ENCODE data around the gene NT5C3A. TPM values are rescaled to one million over a fixed set of nuclear protein-coding genes. Genes with fewer than 3 reads are reported as not detected.

NT5C3A gene
- total RNA-seq, 4 donors from 2014 or later, result 30.6 to 44.6 (median 38.9) TPM

DNA sequence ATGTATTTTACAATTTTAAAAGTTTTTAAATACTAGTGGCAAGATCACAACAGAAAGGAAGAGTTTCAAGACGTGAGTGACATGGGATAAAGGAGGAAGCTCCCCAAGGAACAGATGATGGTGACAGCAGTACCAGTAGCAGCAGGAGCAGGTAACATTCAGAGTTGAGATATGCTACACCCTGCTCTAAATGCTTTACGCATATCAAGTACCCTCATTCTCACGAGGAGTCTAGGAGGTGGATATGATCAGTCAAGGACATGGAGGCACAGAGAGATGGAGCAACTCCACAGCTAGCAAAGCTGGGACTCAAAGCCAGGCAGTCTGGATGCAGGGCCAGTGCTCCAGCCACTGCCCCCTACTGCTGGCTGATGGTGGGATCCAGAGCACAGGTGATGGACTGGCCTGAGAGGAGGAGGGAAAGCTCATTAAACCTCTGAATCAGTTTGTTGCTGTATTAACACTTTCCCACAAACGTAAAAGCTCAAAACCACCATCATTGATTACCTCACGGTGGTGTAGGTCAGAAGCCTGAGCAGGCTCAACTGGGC is 29.1 kb upstream of the NT5C3A start:
- DNase-seq (ENCODE audit: low spot score in 2 of 2), result no peak
- TF ChIP-seq CTCF (IDR thresholded peaks at IDR 0.05) (no peak), POLR2A (IDR thresholded peaks at IDR 0.05) (no peak)
- no peak overlapping the region for H3K4me3 ChIP-seq (ENCODE audit: low read depth, poor library complexity, severe bottlenecking)
- 78 to 85% methylated on average over 5 of the region's 5 CpGs for WGBS, 2 donors
- intact Hi-C loops (cut with DNase I; ENCODE audit: low total_unique reads), result loop anchor here (1.0 kb wide), 1 partner anchor 10 kb away; no protein-coding TSS in a partner anchor

- H3K4me3 ChIP-seq (ENCODE audit: low read depth, poor library complexity, severe bottlenecking), result no peak overlapping the region
- TF ChIP-seq POLR2A (IDR thresholded peaks at IDR 0.05), result no peak
- TF ChIP-seq CTCF (IDR thresholded peaks at IDR 0.05), result no peak
- WGBS, 2 donors, result 87 to 88% methylated on average over 4 of the region's 4 CpGs
- intact Hi-C loops (cut with DNase I; ENCODE audit: low total_unique reads), result no loop called here
- DNase-seq (ENCODE audit: low spot score in 2 of 2), result no peak
These were observed 28.5 kb upstream of the NT5C3A start for GRCh38 chr7:33091111-33091531.

DNA sequence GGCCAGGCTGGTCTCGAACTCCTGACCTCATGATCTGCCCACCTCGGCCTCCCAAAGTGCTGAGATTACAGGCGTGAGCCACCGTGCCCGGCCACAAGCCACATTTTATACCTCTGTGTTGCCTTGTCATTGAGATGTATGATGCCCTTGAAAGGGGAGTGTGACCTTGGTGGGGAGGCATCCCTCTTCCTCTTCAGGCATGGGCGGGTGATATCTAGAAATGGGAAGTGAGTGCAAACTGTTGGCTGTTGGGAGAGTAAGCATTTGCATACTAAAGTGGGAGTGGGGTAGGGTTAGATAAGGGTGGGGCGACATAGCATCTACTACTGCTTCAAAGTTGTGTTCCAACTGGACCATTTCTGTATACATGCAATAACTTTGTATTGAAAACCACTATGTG is 26.6 kb upstream of the NT5C3A start:
- no peak for TF ChIP-seq CTCF (IDR thresholded peaks at IDR 0.05)
- no peak for TF ChIP-seq POLR2A (IDR thresholded peaks at IDR 0.05)
- no peak overlapping the region for H3K4me3 ChIP-seq (ENCODE audit: low read depth, poor library complexity, severe bottlenecking)
- 95% methylated on average over 7 of the region's 7 CpGs for WGBS, 2 donors
- intact Hi-C loops (cut with DNase I; ENCODE audit: low total_unique reads), result no loop called here
- no peak for DNase-seq (ENCODE audit: low spot score in 2 of 2)

DNA sequence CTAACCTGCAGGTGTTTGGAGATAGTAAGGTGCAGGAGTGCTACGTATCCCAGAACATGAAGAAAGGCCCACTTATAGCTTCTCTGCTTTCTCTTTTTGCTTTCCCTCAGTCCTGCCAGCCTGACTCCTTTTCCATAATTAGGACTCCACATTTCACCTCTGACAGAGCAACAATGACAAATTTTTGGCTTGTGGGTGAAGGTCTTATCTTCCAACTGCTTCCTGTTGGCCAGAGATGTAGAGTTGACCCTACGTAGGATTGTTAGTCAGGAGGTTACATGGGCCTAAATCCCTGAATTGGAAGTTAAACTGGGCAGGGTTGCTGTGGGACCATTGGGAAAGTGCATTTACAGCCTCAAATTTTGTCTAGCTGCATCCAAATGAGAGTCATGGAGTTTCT is 25.3 kb upstream of the NT5C3A start:
- WGBS, 2 donors, result 89 to 92% methylated on average over 2 of the region's 2 CpGs
- TF ChIP-seq CTCF (IDR thresholded peaks at IDR 0.05) (no peak), POLR2A (IDR thresholded peaks at IDR 0.05) (no peak)
- DNase-seq (ENCODE audit: low spot score in 2 of 2), result no peak
- intact Hi-C loops (cut with DNase I; ENCODE audit: low total_unique reads), result no loop called here
- no peak overlapping the region for H3K4me3 ChIP-seq (ENCODE audit: low read depth, poor library complexity, severe bottlenecking)

- intact Hi-C loops (cut with DNase I; ENCODE audit: low total_unique reads), result no loop called here
- no peak overlapping the region for H3K4me3 ChIP-seq (ENCODE audit: low read depth, poor library complexity, severe bottlenecking)
- TF ChIP-seq CTCF (IDR thresholded peaks at IDR 0.05) (no peak), POLR2A (IDR thresholded peaks at IDR 0.05) (no peak)
- WGBS, 2 donors, result 27 to 79% methylated on average over 2 of the region's 2 CpGs
- DNase-seq (ENCODE audit: low spot score in 2 of 2), result no peak
These were observed 24.8 kb upstream of the NT5C3A start for GRCh38 chr7:33087356-33087755.
